Mesenchymal stem cell (in vitro differentiated cells and primary cell): ENCODE data around the gene FRYL.

Experiments used
- DNase-seq: peaks from one replicate; pipeline ENCODE4 v3.0.0-alpha.2; 2013
- H2AFZ ChIP-seq: one replicate; pipeline ENCODE4 v1.6.1; 2013; ENCODE audit warnings: low read depth, mild to moderate bottlenecking, control low read depth, inconsistent platforms, low read length, moderate library complexity
- H2AK5ac ChIP-seq: 2 replicates; pipeline ENCODE4 v1.6.1; 2013; ENCODE audit warnings: low read length, moderate library complexity, mild to moderate bottlenecking, inconsistent platforms; ENCODE audit not compliant: severe bottlenecking
- H2BK120ac ChIP-seq: one replicate; pipeline ENCODE4 v1.6.1; 2013; ENCODE audit warnings: low read depth, mild to moderate bottlenecking, inconsistent platforms, low read length, moderate library complexity
- H2BK12ac ChIP-seq, 2 experiments: one replicate each; pipeline ENCODE4 v1.6.1; 2013; ENCODE audit warnings: inconsistent platforms in 2 of 2, low read length in 2 of 2, mild to moderate bottlenecking in 2 of 2, moderate library complexity in 2 of 2, control low read depth in 1 of 2
- H2BK15ac ChIP-seq: one replicate; pipeline ENCODE4 v1.6.1; 2013; ENCODE audit warnings: mild to moderate bottlenecking, low read depth, inconsistent platforms; ENCODE audit not compliant: poor library complexity, severe bottlenecking
- H2BK5ac ChIP-seq: 2 replicates; pipeline ENCODE4 v1.6.1; 2013; ENCODE audit warnings: low read depth, mild to moderate bottlenecking, low read length, control low read depth, inconsistent platforms; ENCODE audit not compliant: poor library complexity, severe bottlenecking
- H3K14ac ChIP-seq, 2 experiments: one replicate each; pipeline ENCODE4 v1.6.1; 2013; ENCODE audit warnings: inconsistent platforms in 2 of 2, low read length in 2 of 2, control low read depth in 1 of 2, mild to moderate bottlenecking in 1 of 2, moderate library complexity in 1 of 2
- H3K18ac ChIP-seq, 2 experiments: one replicate each; pipeline ENCODE4 v1.6.1; 2013; ENCODE audit warnings: inconsistent platforms in 2 of 2, low read length in 2 of 2, control low read depth in 1 of 2, low read depth in 1 of 2, mild to moderate bottlenecking in 1 of 2
- H3K23ac ChIP-seq, 2 experiments: one replicate each; pipeline ENCODE4 v1.6.1; 2013; ENCODE audit warnings: inconsistent platforms in 2 of 2, low read length in 2 of 2, mild to moderate bottlenecking in 2 of 2, moderate library complexity in 2 of 2, control low read depth in 1 of 2
- H3K27ac ChIP-seq: 2 replicates; pipeline ENCODE4 v1.5.1; 2013; ENCODE audit warnings: mild to moderate bottlenecking, moderate library complexity, low read length, control low read depth, inconsistent platforms; ENCODE audit not compliant: poor library complexity, severe bottlenecking
- H3K27me3 ChIP-seq, 2 experiments: 2 replicates each; pipeline versions ENCODE4 v1.6.1 to v1.7.0; 2013; ENCODE audit warnings: low read length in 2 of 2, mild to moderate bottlenecking in 2 of 2, moderate library complexity in 2 of 2, control low read depth in 1 of 2, inconsistent platforms in 1 of 2; ENCODE audit not compliant: control insufficient read depth in 1 of 2, insufficient read depth in 1 of 2
- H3K36me3 ChIP-seq, 2 experiments: 2 replicates each; pipeline versions ENCODE4 v1.6.1 to v1.7.0; 2013; ENCODE audit warnings: low read length in 2 of 2, control low read depth in 1 of 2, inconsistent platforms in 1 of 2, low read depth in 1 of 2, mild to moderate bottlenecking in 1 of 2; ENCODE audit not compliant: insufficient read depth in 2 of 2, control insufficient read depth in 1 of 2
- H3K4ac ChIP-seq, 2 experiments: one replicate each; pipeline ENCODE4 v1.6.1; 2013; ENCODE audit warnings: inconsistent platforms in 2 of 2, low read length in 2 of 2, mild to moderate bottlenecking in 2 of 2, moderate library complexity in 2 of 2, control low read depth in 1 of 2, low read depth in 1 of 2
- H3K4me1 ChIP-seq: 2 replicates; pipeline ENCODE4 v1.6.1; 2013; ENCODE audit warnings: low read depth, low read length, control low read depth; ENCODE audit not compliant: control insufficient read depth, insufficient read depth
- H3K4me2 ChIP-seq: 2 replicates; pipeline ENCODE4 v1.6.1; 2013; ENCODE audit warnings: low read length, mild to moderate bottlenecking, inconsistent platforms; ENCODE audit not compliant: poor library complexity, severe bottlenecking
- H3K4me3 ChIP-seq, 2 experiments: 2 replicates each; pipeline versions ENCODE4 v1.5.1 to v1.7.0; 2013; ENCODE audit warnings: low read length in 2 of 2, mild to moderate bottlenecking in 2 of 2, control low read depth in 1 of 2, low read depth in 1 of 2; ENCODE audit not compliant: insufficient read depth in 1 of 2
- H3K79me1 ChIP-seq: replicated peaks from 2 replicates; pipeline ENCODE4 v1.6.1; 2013; ENCODE audit warnings: mild to moderate bottlenecking, control low read depth, low read length, inconsistent platforms; ENCODE audit not compliant: poor library complexity, severe bottlenecking
- H3K9ac ChIP-seq: 2 replicates; pipeline ENCODE4 v1.7.0; 2013; ENCODE audit warnings: mild to moderate bottlenecking, low read length, moderate library complexity
- H3K9me3 ChIP-seq: 2 replicates; pipeline ENCODE4 v1.7.0; 2013; ENCODE audit warnings: mild to moderate bottlenecking, low read length; ENCODE audit not compliant: control insufficient read depth
- H4K8ac ChIP-seq: one replicate; pipeline ENCODE4 v1.6.1; 2013; ENCODE audit warnings: inconsistent platforms, mild to moderate bottlenecking, low read length, moderate library complexity
- H4K91ac ChIP-seq: one replicate; pipeline ENCODE4 v1.6.1; 2013; ENCODE audit warnings: mild to moderate bottlenecking, low read length, inconsistent platforms
- WGBS: methylation state at CpG from one replicate; pipeline ENCODE4 v1.1.7; 2013; ENCODE audit warnings: mixed read lengths; 5-methylcytosine and 5-hydroxymethylcytosine counted together

Gene FRYL

GRCh38 chr4:48779095-48779997 lies 733 bp downstream of the FRYL start:
- peak; percentile 71 for DNase-seq
- Histone ChIP-seq H3K36me3 (no peaks in the 10 kb centered on the region), H3K79me1 (no peaks in the 10 kb centered on the region), H4K91ac (peak overlapping the region; percentile 50), H2BK12ac (peak overlapping the region in 1 of 2 experiments; percentile 42), H4K8ac (peak overlapping the region; percentile 90), H3K4me2 (peak overlapping the region; percentile 91), H3K4me1 (peaks cover 3% of the 10 kb centered on the region), H3K14ac (peak overlapping the region in 1 of 2 experiments; percentile 23), H2BK120ac (peak overlapping the region; percentile 85), H2BK5ac (peak overlapping the region; percentile 97), H2BK15ac (peak overlapping the region; percentile 89), H3K9ac (peak overlapping the region; percentile 96), H3K27me3 (no peaks in the 10 kb centered on the region), H3K4me3 (peak overlapping the region; percentile 96), H3K23ac (peak overlapping the region; percentile 6 to 7), H2AK5ac (no peak overlapping the region), H3K27ac (peak overlapping the region; percentile 98), H3K18ac (peak overlapping the region; percentile 89 to 92), H3K9me3 (no peaks in the 10 kb centered on the region), H3K4ac (peak overlapping the region; percentile 91 to 95), H2AFZ (peak overlapping the region; percentile 20)
- WGBS, result 2% methylated on average over 55 of the region's 108 CpGs

DNA sequence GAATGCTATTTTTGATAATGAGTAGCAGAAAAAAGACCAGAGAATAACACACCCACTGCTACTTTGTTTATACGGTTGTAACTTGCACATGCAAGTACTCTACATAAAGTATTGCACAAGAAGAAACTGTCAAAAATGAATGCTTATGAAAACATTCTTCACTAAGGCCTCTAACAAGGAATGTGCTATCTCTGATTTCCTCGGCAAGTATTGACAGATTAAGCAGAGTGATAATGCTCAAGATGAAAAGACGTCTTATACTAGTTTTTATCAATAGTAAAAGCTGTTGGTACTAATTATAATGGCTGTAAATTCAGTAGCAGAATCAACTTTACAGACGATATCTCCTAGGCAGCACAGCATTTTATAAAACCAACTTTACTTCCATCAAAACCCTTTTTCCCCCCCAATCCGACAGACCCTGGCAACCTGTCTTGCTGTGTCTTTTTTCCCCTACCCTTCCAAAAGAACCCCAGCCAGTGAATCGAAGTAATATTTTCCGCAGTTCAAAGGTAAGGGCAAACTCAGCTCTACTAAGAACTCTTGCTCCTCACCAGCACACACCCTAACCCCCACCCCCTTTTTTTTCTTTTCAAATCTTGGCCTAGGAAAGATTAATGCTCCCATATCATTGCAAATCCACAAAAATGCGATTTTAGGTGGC lies 1.5 kb downstream of the FRYL start:
- peaks cover 5% of the 10 kb centered on the region for H3K4me1 ChIP-seq
- H3K36me3 ChIP-seq, result no peaks in the 10 kb centered on the region
- H2BK5ac ChIP-seq, result no peak overlapping the region
- H2BK120ac ChIP-seq, result no peak overlapping the region
- no peak overlapping the region for H2AFZ ChIP-seq
- H3K27me3 ChIP-seq, result no peaks in the 10 kb centered on the region
- H3K4me2 ChIP-seq, result peak overlapping the region; percentile 91
- peak overlapping the region; percentile 87 for H3K27ac ChIP-seq
- peak; percentile 56 for DNase-seq
- H3K4ac ChIP-seq, result no peak overlapping the region
- H3K9me3 ChIP-seq, result no peaks in the 10 kb centered on the region
- peak overlapping the region; percentile 96 for H3K9ac ChIP-seq
- 0% methylated on average over 7 of the region's 8 CpGs for WGBS
- no peaks in the 10 kb centered on the region for H3K79me1 ChIP-seq
- H2BK12ac ChIP-seq, result no peak overlapping the region
- H3K23ac ChIP-seq, result no peak overlapping the region
- H3K4me3 ChIP-seq, result peak overlapping the region; percentile 96
- H4K8ac ChIP-seq, result no peak overlapping the region
- no peak overlapping the region for H2BK15ac ChIP-seq
- H2AK5ac ChIP-seq, result no peak overlapping the region
- H3K14ac ChIP-seq, result no peak overlapping the region
- H4K91ac ChIP-seq, result no peak overlapping the region
- H3K18ac ChIP-seq, result peak overlapping the region in 1 of 2 experiments; percentile 54

GRCh38 chr4:48777739-48778138 lies 2.3 kb downstream of the FRYL start:
- peak overlapping the region; percentile 50 for H3K4me2 ChIP-seq
- H2BK15ac ChIP-seq, result no peak overlapping the region
- H3K18ac ChIP-seq, result peak overlapping the region in 1 of 2 experiments; percentile 8
- H4K91ac ChIP-seq, result no peak overlapping the region
- no peak overlapping the region for H2BK120ac ChIP-seq
- 67% methylated on average over 4 of the region's 10 CpGs for WGBS
- peak overlapping the region in 1 of 2 experiments; percentile 96 for H3K4me3 ChIP-seq
- no peak overlapping the region for H3K23ac ChIP-seq
- peak overlapping the region; percentile 96 for H3K9ac ChIP-seq
- H3K9me3 ChIP-seq, result no peaks in the 10 kb centered on the region
- H2BK12ac ChIP-seq, result no peak overlapping the region
- no peak overlapping the region for H3K4ac ChIP-seq
- H2AK5ac ChIP-seq, result no peak overlapping the region
- no peak overlapping the region for H3K14ac ChIP-seq
- no peaks in the 10 kb centered on the region for H3K79me1 ChIP-seq
- H4K8ac ChIP-seq, result no peak overlapping the region
- H2AFZ ChIP-seq, result no peak overlapping the region
- H3K27ac ChIP-seq, result no peak overlapping the region
- no peaks in the 10 kb centered on the region for H3K27me3 ChIP-seq
- DNase-seq, result no peak
- H3K36me3 ChIP-seq, result no peaks in the 10 kb centered on the region
- H2BK5ac ChIP-seq, result no peak overlapping the region
- peaks cover 6% of the 10 kb centered on the region for H3K4me1 ChIP-seq
